NCI-H1417 treated with DMSO at 0.1 percent for 48 hours (cell line): Measurements from ENCODE around the gene STYXL1.
"Not testable (repeated sequence)": the region's sequence is repeated elsewhere in the genome, so short reads cannot be mapped to it uniquely, and the experiment has no call there.

Source experiments
- DNase-seq: peaks from one replicate; lab custom pipeline; 2025; lab: John Stamatoyannopoulos, UW

The STYXL1 gene, protein sequence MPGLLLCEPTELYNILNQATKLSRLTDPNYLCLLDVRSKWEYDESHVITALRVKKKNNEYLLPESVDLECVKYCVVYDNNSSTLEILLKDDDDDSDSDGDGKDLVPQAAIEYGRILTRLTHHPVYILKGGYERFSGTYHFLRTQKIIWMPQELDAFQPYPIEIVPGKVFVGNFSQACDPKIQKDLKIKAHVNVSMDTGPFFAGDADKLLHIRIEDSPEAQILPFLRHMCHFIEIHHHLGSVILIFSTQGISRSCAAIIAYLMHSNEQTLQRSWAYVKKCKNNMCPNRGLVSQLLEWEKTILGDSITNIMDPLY

DNA sequence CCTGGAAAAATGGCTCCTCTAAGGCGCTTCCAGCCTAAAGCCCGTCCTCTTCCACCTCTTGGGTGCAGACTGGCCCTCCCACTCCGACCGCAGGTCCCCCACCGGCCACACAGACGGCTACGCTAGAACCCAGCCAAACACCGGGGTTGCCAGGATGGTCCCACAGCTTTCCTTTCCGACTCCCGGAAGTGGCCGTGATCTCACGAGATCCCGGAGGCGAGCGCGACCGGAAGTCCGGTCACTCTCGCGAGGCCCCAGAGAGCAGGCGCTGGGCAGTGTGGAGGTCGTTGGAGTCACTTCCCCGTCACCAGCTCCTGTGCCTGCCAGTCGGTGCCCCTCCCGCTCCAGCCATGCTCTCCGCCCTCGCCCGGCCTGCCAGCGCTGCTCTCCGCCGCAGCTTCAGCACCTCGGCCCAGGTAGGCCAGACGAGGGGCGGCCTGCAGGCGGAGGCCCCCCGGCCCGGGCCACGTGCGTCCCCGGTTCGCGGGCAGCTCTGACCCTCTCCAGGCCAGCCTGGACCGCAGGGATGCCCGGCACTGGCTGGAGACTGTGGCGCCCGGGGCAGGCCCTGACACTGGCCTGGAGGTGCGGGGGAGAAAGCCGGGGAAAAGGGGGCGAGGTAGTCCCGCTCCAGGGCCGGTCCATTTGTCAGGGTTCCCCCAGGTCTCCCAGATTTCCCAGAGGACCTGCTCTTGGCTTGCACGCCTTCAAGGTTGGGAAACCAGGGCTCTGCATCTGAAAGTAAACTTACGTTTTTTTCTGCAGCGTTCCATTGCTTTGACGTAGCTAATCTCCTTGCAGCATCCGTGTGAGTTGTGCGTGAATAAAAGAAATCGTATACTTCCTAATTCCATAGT lies at the start of gene STYXL1, which contains the start of gene MDH2:
Gene STYXL1, minus strand, starts transcription at position 190 of the 857 bp plus-strand sequence. CDS start 17,477 bp downstream, outside the sequence.
Gene MDH2, plus strand, starts transcription at position 296 of the 857 bp plus-strand sequence. Its CDS starts 55 bp downstream, at position 351.
- DNase-seq = peak; percentile 66

DNA sequence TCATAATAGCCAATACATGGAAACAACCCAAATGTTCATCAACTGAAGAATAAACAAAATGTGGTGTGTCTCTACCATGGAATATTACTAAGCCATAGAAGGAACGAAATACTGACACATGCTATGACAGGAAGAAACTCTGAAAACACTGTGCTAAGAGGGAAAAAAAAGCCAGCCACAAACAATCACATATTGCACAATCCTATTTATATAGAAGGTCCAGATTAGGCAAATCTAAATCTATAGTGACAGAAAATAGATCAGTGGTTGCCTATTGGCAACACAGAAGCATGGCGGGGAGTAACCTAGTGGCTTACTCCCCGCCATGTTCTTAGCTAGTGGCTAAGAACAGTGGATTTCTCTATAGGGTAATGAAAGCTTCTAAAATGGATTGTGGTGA lies 48.1 kb upstream of the STYXL1 start:
- DNase-seq = no peak

GRCh38 chr7:76094326-76094725 lies 46.5 kb upstream of the STYXL1 start:
- not testable (repeated sequence) for DNase-seq

DNA sequence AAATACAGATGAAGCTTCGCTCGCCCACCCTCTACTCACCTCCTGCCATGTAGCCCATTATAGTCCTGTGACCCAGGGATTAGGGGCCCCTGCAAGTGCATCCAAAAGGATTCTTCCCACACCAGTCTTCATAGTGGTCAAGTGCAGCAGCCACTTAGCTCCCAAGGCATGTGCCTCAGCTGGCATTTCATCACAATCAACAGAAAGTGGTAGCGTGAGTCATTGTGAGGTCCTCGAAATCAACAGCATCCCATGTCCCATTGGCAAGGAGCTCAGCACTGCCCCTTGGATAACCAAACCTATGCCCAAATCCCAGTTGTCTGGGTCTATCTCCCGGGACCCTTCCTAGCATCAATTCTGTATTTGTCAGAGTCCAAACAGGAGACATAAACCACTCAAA lies 45.7 kb upstream of the STYXL1 start:
- not testable (repeated sequence) for DNase-seq

- DNase-seq = no peak
These were observed 43.7 kb upstream of the STYXL1 start for GRCh38 chr7:76091506-76091905.

- no peak for DNase-seq
These were observed 42.2 kb upstream of the STYXL1 start for GRCh38 chr7:76089865-76090475.

DNA sequence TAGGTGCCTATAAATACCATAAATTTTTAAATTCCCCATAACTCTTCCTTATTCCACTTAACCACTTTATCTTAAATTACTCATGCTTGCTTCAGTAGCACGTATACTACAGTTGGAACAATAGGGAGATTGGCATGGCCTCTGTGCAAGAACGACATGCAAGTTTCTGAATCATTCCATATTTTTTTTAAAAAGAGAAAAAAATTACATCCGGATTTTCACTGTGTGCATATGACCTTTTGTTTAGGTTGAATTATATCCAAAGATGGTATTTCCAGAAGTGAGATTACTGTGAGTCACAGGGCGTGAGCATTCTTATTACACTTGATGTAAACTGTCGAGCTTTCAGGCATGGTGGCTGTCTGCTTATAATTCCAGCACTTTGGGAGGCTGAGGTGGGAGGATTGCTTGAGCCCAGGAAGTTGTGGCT lies 39.6 kb upstream of the STYXL1 start:
- DNase-seq = not testable (repeated sequence)

GRCh38 chr7:76086070-76086469 lies 38.3 kb upstream of the STYXL1 start:
- no peak for DNase-seq

DNA sequence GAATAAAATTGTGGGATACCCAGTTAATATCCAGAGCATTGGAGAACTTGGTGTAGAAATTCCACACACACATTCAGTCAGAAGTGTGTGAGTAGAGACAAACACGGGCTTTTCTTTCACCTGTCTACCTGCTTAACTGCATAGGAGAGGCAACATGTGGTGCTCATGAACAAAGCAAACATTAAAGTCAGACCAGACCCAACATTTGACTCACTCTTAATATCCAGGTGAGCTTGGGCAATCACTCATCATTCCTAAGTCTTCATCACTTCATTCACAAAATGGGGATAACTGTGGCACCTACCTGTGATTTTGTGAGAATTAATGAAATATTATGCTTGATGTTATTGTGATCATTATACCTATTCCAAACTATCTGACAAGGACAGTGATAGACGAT lies 36.3 kb upstream of the STYXL1 start:
- not testable (repeated sequence) for DNase-seq

- no peak for DNase-seq
These were observed 32.4 kb upstream of the STYXL1 start for GRCh38 chr7:76080204-76080603.

- no peak for DNase-seq
These were observed 29.6 kb upstream of the STYXL1 start for GRCh38 chr7:76077435-76077834.

DNA sequence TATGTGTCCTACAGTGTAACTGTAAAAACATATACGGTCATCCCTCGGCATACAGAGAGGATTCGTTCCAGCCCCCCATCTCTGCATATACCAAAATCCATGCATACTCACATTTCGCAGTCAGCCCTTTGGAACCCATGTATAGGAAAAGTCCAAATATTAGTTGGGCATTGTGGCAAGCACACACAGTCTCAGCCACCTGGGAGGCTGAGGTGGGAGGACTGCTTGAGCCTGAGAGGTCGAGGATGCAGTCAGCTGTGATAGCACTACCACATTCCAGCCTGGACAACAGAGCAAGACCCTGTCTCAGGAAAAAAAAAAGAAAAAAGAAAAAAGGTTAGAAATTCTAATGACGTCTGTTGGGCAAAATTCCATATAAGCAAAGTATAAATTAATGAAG lies 29.2 kb upstream of the STYXL1 start:
- no peak for DNase-seq

DNA sequence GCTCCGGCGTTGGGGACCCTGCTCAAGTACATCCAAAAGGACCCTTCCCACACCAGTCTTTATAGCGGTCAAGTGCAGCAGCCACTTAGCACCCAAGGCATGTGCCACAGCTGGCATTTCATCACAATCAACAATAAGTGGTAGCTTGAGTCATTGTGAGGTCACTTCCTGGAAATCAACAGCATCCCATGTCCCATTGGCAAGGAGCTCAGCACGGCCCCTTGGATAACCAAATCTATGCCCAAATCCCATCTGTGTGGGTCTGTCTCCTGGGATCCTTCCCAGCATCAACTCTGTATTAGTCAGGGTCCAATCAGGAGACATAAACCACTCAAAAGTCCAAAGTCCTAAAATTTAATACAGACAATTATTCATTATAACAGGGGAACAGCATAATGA lies 27.2 kb upstream of the STYXL1 start:
- DNase-seq = no peak

DNA sequence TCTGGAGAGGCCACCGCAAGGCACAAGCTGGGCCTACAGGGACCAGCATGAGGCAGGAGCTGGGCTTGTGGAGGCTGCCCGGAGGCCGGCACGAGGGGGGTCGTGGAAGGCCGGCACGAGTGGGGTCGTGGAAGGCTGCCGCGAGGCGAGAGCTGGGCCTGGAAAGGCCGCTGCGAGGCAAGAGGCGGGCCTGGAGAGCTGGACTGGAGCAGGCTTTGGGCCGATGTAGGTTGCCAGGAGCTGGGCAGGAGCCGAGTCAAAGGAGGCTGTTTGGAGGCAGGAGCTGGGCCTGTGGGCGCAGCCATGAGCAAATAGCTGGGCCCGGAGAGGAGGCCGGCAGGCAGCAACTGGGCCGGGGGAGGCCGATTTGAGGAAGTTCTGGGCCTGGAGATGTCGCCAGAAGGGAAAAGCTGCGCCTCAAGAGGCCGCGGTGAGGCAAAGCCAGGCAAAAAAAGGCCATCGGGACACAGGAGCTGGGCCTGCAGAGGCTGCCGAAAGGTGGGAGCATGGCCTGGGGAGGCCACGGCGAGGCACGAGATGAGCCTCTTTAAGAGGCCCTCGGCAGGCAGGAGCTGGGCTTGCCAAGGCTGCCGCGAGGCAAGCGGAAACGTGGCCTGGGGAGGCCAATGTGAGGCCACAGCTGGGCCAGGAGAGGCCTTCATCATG lies 26.6 kb upstream of the STYXL1 start:
- DNase-seq = no peak

DNA sequence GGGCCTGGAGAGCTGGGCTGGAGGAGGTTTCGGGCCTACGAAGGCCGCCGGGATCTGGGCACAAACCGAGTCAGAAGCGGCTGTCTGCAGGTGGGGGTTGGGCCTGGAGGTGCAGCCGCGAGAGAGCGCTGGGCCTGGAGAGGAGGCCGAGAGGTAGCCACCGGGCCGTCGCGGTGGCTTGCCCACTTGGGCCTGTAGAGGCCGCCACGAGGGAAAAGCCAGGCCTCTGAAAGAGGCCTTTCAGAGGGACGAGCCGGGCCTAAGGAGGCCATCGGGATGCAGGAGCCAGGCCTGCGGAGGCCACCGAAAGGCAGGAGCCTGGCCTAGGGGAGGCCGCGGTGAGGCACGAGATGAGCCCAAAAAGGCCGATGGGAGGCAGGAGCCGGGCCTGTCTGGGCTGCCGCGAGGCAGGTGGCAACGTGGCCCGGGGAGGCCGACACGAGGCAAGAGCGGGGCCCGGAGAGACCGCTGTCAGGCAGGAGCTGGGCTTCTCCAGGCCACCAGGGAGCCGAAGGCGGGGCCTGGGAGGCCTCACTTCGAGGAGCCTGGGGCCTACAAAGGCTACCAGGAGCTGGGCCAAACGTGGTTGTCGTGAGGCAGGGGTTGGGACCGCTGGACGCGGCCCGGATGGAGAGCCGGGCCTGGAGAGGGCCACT lies 25.7 kb upstream of the STYXL1 start:
- no peak for DNase-seq

- DNase-seq = no peak
These were observed 24.7 kb upstream of the STYXL1 start for GRCh38 chr7:76072243-76073148.

DNA sequence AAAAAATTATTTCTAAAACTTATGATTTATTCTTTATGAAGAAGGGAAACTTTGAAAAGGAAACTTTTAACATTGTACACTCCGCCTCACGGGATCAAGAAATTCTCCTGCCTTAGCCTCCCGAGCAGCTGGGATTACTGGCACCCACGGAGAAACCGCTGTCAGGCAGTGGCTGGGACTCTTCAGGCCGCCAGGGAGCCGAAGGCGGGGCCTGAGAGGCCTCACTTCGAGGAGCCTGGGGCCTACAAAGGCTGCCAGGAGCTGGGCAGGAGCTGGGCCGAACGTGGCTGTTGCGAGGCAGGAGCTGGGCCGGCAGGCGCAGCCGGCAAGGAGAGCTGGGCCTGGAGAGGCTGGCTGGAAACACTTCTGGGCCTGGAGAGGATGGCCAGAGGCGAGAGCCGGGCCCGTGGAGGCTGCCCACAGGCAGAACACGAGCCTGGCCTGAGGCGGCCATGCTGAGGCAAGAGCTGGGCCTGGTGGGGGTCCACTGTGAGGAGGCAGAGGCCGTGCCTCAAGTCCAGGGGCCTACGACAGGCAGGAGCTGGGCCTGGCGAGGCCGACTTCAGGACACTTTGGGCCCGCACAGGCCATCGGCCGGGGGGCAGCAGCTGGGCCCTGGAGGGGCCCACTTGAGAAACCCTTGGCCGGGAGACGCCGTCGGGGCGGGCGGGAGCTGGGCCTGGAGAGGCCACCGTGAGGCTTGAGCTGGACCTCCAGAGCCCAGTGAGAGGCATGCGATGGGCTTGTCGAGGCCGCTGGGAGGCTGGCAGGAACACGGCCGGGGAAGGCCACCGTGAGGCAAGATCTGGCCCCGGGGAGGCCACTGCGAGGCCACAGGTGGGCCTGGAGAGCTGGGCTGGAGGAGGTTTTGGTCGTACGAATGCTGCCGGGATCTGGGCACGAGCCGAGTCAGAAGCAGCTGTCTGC lies 23.8 kb upstream of the STYXL1 start:
- no peak for DNase-seq

GRCh38 chr7:76069238-76069638 lies 21.4 kb upstream of the STYXL1 start:
- DNase-seq = no peak
